Activated CD4-positive, alpha-beta memory T cell treated with anti-CD3 and anti-CD28 coated beads, Interleukin-2, amount 10 ng/mL, durations not matched to agents 7 days and 5 days (primary cell): ENCODE measurements around the gene SFTA2. TPM values are rescaled to one million over a fixed set of nuclear protein-coding genes. Genes with fewer than 3 reads are reported as not detected.
"Not testable (repeated sequence)": the region's sequence is repeated elsewhere in the genome, so short reads cannot be mapped to it uniquely, and the experiment has no call there.

Experiments
- CTCF ChIA-PET: fragments of 350-600 bp; sonication (Branson Sonifier 250); formaldehyde crosslinking; loops from one replicate; lab custom pipeline; 2021; ENCODE audit warnings: antibody characterized with exemption, inconsistent platforms; lab: Charles Lee
- POLR2A ChIA-PET: fragments of 350-600 bp; sonication (Branson Sonifier 250); formaldehyde crosslinking; loops from one replicate; lab custom pipeline; 2021; ENCODE audit warnings: antibody characterized with exemption; lab: Charles Lee
- DNase-seq: peaks from one replicate; pipeline ENCODE4 v3.0.0-alpha.2; 2020
- H3K27ac Mint-ChIP-seq: one replicate; pipeline ENCODE4 v1.8.0; 2021; ENCODE audit warnings: mild to moderate bottlenecking, mixed read lengths
- H3K27me3 Mint-ChIP-seq: one replicate; pipeline ENCODE4 v1.8.0; 2021; ENCODE audit warnings: mixed read lengths
- H3K36me3 Mint-ChIP-seq: one replicate; pipeline ENCODE4 v1.8.0; 2021; ENCODE audit warnings: low read depth, mixed read lengths
- H3K4me1 Mint-ChIP-seq: one replicate; pipeline ENCODE4 v1.8.0; 2021; ENCODE audit warnings: mixed read lengths
- H3K4me3 Mint-ChIP-seq: one replicate; pipeline ENCODE4 v1.8.0; 2021; ENCODE audit warnings: mild to moderate bottlenecking, mixed read lengths
- H3K9me3 Mint-ChIP-seq: one replicate; pipeline ENCODE4 v1.8.0; 2021; ENCODE audit warnings: mixed read lengths
- total RNA-seq, 2 experiments: library from RNA; stranded (reverse); gene quantifications; one replicate each; pipeline ENCODE4 v1.2.3, GENCODE V29; 2021

The SFTA2 gene
- not detected for total RNA-seq

DNA sequence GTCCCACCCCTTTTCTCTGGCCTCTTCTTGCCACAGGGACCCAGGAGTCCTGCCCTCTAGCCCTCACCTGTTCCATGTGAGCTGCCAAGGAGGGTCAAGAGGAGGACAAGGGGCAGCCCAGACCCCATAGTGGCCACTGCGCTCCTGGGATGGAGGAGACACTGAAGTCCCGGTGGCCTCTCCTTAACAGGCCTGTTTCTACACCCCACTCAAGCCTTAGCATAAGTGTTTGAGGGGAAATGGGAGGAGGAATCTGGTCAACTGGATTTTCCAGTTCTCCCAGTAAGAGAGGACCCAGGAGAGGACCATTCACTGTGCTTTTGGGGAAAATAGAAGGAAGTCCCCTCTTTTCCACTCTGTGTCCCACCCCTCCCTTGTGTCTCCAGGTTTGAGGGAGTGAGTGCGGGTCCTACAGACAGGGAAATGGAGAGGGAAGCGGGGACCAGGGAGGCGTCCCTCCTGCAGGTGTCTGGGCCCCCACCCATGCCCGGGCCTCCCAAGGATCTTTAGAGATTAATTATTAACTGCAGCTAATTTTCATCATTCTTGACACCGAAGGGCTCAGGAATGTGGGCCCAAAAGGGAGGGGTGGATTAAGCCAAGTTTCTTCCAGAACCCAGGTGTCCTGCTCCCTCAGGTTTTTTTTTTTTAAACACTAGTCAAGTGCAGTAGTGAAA, at the start of gene SFTA2:
Gene SFTA2, minus strand, starts transcription at position 202 of the 677 bp plus-strand sequence. Its CDS starts 74 bp downstream, at position 128.
- POLR2A ChIA-PET: no interaction called here
- CTCF ChIA-PET: no interaction called here
- H3K4me1 Mint-ChIP-seq: no peaks in the 10 kb centered on the region

DNA sequence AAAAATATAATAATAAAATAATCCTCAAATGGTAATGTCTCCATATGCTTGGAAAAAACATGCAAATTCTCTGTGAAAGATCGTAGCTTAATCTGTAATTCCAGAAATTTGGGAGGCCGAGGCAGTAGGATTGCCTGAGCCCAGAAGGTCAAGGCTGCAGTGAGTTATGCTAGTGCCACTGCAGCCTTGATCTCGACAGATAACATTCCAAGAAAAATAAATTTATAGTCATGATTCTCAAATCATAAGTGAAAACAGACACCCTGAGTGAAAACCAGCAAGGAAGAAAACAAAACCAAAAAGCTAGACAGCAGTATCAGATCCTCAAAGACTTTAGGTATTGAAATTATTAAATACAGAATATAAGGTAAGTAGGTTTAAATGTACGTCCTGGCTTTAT, 47.7 kb upstream of the SFTA2 start:
- ChIA-PET POLR2A (no interaction called here), CTCF (no interaction called here)
- no peak overlapping the region for H3K27ac Mint-ChIP-seq
- H3K4me3 Mint-ChIP-seq: no peak overlapping the region
- H3K27me3 Mint-ChIP-seq: peaks cover 43% of the 10 kb centered on the region
- no peak for DNase-seq
- no peaks in the 10 kb centered on the region for H3K36me3 Mint-ChIP-seq
- H3K9me3 Mint-ChIP-seq: no peaks in the 10 kb centered on the region
- no peaks in the 10 kb centered on the region for H3K4me1 Mint-ChIP-seq

More for the DNA sequence above, at the start of gene SFTA2:
- DNase-seq: no peak
- Mint-ChIP-seq H3K4me3 (no peak within 1 kb of the TSS), H3K9me3 (peaks cover 3% of the 10 kb centered on the region), H3K36me3 (peaks cover 16% of the 10 kb centered on the region), H3K27ac (no peak within 1 kb of the TSS), H3K27me3 (peaks cover 6% of the 10 kb centered on the region)

DNA sequence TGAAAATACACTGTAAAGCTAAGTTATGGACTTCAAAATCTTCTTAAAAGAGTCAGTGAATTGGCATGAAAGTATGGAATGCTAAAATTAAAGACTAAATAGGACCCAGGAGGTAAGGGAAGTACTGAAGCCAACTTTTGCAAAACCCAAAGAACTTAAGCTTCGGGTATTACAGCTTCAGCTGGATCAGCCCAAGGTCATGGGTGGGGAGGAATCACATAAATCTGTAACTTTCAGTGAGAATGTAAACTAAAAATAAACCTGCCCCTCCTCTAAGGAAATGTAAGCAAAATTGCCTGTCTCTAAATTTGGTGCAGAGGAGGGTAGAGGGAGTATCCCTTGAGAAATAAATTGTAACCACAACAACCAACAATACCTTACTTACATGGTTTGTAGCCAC, 47.2 kb upstream of the SFTA2 start:
- CTCF ChIA-PET: no interaction called here
- H3K9me3 Mint-ChIP-seq: no peaks in the 10 kb centered on the region
- H3K27ac Mint-ChIP-seq: no peak overlapping the region
- no peak overlapping the region for H3K4me3 Mint-ChIP-seq
- DNase-seq: no peak
- no peaks in the 10 kb centered on the region for H3K4me1 Mint-ChIP-seq
- no peaks in the 10 kb centered on the region for H3K36me3 Mint-ChIP-seq
- POLR2A ChIA-PET: no interaction called here
- H3K27me3 Mint-ChIP-seq: peaks cover 45% of the 10 kb centered on the region

DNA sequence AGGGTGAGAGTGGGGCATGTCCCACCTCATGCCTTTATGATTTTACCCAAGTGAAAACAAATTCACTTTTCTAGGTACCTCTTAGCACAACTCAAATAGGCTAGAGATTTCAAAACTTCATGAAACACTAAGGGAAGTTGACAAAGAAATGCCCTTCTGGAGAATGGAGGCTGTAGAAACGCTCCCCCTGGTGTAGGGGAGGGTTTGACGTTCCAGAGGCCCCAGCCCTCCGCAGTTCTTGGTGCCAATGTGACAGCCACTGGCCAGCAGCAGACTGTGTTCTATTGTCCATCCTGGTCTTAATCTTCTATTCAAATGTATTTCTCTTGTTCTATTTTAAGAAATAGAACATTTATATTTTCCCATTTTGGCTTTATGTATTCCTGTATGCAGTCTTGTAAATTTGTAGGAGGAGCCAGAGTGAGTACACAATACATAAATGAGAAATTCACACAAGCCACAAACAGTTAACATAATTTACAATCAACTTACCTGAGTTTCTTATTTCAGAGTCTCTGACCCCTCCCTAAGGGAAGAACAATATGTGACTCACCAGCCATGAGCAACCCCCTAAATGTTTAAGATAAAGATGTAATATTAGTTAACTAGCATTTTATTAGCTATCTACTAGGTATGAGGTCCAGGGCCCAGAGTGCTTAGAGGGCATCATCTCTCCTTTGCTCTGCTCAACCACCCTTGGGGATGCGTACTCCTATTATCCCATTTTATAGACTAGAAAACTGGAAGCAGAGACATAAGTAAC, 42.7 kb upstream of the SFTA2 start:
- CTCF ChIA-PET: no interaction called here
- H3K4me1 Mint-ChIP-seq: no peaks in the 10 kb centered on the region
- H3K4me3 Mint-ChIP-seq: no peak overlapping the region
- peaks cover 39% of the 10 kb centered on the region for H3K27me3 Mint-ChIP-seq
- no peaks in the 10 kb centered on the region for H3K9me3 Mint-ChIP-seq
- no peak overlapping the region for H3K27ac Mint-ChIP-seq
- no peaks in the 10 kb centered on the region for H3K36me3 Mint-ChIP-seq
- DNase-seq: no peak
- POLR2A ChIA-PET: no interaction called here

DNA sequence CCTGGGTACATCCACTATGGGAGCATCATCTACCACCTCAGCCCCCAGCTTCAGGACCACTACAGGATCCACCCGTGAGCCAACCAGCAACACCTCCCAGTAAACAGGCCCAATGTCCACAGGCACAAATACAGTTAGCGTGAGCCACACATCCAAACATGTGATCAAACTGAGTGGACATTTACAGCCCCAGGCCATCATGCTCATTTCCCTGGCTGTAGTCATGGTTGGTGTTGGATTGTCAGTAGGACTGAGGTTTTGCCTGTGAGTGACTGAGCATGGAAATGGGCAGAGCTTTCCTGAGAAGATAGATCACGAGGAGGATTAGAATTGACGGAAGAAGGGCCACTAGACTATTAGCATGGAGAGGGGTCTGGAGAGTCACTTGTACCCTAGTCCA, 40.8 kb upstream of the SFTA2 start:
- Mint-ChIP-seq H3K4me1 (no peaks in the 10 kb centered on the region), H3K9me3 (no peaks in the 10 kb centered on the region), H3K4me3 (no peak overlapping the region), H3K27me3 (peaks cover 31% of the 10 kb centered on the region), H3K27ac (no peak overlapping the region), H3K36me3 (no peaks in the 10 kb centered on the region)
- ChIA-PET CTCF (no interaction called here), POLR2A (no interaction called here)
- DNase-seq: no peak

DNA sequence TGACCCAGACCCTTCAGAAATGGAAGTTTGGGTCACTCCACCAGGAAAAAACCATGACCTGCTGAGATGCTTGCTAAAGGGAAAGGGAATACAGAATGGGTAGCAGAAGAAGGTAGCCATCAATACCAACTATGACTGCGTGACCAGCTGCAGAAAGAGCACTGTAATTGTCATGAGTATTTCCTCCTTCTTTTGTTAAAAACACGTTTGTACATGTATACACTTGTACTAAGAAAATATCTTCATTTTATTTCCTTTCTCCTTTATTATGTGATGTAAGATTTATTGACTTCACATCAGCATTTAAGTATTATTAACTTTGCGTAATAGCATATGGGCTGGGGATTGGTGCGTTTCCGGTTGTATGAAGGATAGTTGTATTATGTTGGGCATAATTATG, 39.0 kb upstream of the SFTA2 start:
- Mint-ChIP-seq H3K27ac (no peak overlapping the region), H3K9me3 (no peaks in the 10 kb centered on the region), H3K4me1 (peaks cover 2% of the 10 kb centered on the region), H3K4me3 (no peak overlapping the region), H3K36me3 (no peaks in the 10 kb centered on the region), H3K27me3 (peaks cover 35% of the 10 kb centered on the region)
- ChIA-PET POLR2A (no interaction called here), CTCF (no interaction called here)
- no peak for DNase-seq

DNA sequence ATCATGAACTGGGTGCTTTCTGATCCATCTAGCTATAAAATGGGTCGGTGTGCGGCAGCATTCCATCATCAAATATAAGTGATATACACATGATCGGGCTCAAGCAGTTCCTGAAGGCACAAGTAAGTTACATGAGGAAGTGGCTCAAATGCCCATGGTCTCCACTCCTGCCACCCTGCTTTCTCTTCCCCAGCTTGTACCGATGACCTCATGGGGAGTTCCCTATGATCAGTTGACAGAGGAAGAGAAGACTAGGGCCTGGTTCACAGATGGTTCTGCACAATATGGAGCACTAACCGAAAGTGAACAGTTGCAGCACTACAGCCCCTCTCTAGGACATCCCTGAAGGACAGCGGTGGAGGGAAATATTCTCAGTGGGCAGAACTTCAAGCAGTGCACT, 37.2 kb upstream of the SFTA2 start:
- H3K9me3 Mint-ChIP-seq, DNase-seq, H3K4me3 Mint-ChIP-seq, H3K36me3 Mint-ChIP-seq, H3K27ac Mint-ChIP-seq, POLR2A ChIA-PET: not testable (repeated sequence)
- H3K4me1 Mint-ChIP-seq: peaks cover 16% of the 10 kb centered on the region
- peaks cover 39% of the 10 kb centered on the region for H3K27me3 Mint-ChIP-seq
- CTCF ChIA-PET: interaction anchor here (0.6 kb wide), 2 partner anchors 111 to 224 kb away, joined by 3 read pairs; no protein-coding TSS in a partner anchor

DNA sequence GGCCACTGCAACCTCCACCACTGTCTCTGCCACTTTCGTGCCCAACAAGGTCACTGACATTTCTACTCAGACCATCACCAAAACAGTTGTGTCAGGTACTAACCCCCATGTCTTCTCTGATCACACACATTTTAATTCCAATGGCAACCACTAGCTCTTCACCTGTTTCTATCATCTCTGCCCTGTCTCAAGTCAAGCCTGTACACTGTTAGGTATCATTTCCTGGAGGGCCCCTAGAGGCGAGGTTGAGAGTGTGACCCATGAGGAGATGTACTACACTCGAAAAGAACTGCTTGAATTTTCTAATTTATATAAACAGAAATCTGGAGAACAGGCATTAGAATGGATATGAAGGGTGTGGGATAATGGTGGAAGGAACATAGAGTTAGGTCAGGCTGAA, 34.2 kb upstream of the SFTA2 start:
- no peak overlapping the region for H3K27ac Mint-ChIP-seq
- H3K36me3 Mint-ChIP-seq: no peaks in the 10 kb centered on the region
- peaks cover 27% of the 10 kb centered on the region for H3K4me1 Mint-ChIP-seq
- no peaks in the 10 kb centered on the region for H3K9me3 Mint-ChIP-seq
- DNase-seq: no peak
- POLR2A ChIA-PET: no interaction called here
- peaks cover 32% of the 10 kb centered on the region for H3K27me3 Mint-ChIP-seq
- H3K4me3 Mint-ChIP-seq: no peak overlapping the region
- CTCF ChIA-PET: no interaction called here

DNA sequence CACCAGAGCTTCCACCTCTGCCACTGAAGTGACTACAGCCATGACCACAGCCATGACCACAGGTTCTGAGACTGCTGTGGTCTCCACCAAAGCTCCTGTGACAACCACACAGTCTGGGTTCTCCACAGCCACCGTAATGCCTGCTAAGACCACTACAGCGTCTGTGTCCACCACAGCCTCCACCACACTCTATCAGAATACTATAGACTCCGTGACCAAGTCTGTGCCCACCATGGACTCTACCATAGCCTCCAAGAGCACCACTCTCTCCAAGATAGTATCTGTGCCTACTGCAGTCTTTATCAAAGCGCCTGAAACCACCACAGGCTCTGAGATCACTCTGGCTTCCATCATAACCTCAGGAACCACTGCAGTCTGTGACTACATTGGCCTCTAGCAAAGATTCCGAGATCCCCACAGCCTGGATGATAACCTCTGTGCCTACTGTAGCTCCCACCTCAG, 33.2 kb upstream of the SFTA2 start:
- peaks cover 27% of the 10 kb centered on the region for H3K4me1 Mint-ChIP-seq
- ChIA-PET POLR2A (no interaction called here), CTCF (no interaction called here)
- H3K27ac Mint-ChIP-seq: no peak overlapping the region
- peaks cover 34% of the 10 kb centered on the region for H3K27me3 Mint-ChIP-seq
- DNase-seq: no peak
- H3K36me3 Mint-ChIP-seq: no peaks in the 10 kb centered on the region
- no peak overlapping the region for H3K4me3 Mint-ChIP-seq
- H3K9me3 Mint-ChIP-seq: no peaks in the 10 kb centered on the region

DNA sequence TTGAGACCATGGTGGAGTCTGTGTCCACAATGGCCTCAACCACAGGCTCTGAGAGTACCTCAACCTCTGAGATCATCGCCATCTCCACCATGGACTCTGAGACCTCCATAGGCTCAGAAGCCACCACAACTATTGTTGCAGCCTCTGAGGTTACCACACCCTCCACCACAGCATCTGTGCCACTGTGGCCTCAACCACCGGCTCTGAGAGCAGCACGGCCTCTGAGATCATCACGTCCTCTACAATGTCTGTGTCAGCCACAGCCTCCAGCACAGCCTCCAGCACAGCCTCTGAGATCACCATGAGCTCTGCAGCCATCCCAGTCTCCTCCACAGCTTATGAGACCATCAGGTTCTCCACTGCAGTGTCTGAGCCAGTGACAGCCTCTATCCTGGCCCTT, 32.1 kb upstream of the SFTA2 start:
- DNase-seq: peak; percentile 63
- H3K4me3 Mint-ChIP-seq: no peak overlapping the region
- no peaks in the 10 kb centered on the region for H3K9me3 Mint-ChIP-seq
- H3K36me3 Mint-ChIP-seq: no peaks in the 10 kb centered on the region
- peaks cover 27% of the 10 kb centered on the region for H3K4me1 Mint-ChIP-seq
- peaks cover 38% of the 10 kb centered on the region for H3K27me3 Mint-ChIP-seq
- CTCF ChIA-PET: interaction anchor here (1.0 kb wide), 1 partner anchor 123 kb away, joined by 3 read pairs; no protein-coding TSS in a partner anchor
- POLR2A ChIA-PET: no interaction called here
- H3K27ac Mint-ChIP-seq: peak overlapping the region; percentile 55

DNA sequence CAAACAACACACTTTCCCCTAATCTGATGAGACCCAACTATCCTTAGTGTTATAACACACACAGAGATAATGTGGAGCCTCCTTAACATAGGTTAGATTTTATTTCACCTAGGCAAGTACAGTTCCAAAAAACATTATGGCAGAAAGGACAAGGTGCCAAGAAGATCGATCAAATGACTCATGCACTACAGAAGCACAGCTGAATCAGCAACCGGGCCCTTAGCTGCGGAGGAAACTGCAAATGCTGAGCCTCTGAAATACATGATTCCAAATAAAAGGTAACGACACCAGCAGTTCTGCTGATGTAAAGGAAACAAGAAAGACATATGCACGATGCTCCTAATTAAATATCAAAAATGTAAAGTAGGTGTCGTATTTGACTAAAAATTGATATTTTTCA, 31.7 kb upstream of the SFTA2 start:
- CTCF ChIA-PET: interaction anchor here (1.0 kb wide), 1 partner anchor 124 kb away, joined by 3 read pairs; no protein-coding TSS in a partner anchor
- no peak for DNase-seq
- POLR2A ChIA-PET: no interaction called here
- Mint-ChIP-seq H3K27ac (peak overlapping the region; percentile 55), H3K27me3 (peaks cover 39% of the 10 kb centered on the region), H3K4me1 (peaks cover 27% of the 10 kb centered on the region), H3K4me3 (no peak overlapping the region), H3K9me3 (no peaks in the 10 kb centered on the region), H3K36me3 (no peaks in the 10 kb centered on the region)

DNA sequence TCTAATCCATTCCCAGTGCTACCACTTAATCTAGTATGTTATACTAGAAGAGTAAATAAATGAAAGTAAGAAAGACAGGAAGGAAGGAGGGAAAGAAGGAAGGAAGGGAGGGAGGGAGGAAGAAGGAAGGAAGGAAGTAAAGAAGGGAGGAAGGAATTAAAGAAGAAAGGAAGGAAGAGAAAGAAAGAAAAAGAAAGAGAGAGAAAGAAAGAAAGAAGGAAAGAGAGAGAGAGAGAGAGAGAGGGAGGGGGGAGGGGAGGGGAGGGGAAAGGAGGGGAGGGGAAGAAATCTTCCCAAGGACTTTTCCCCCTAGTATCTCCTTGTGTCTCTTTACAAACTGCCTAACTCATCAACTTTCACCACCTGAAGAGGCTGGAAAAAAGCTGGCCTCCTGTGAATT, 30.7 kb upstream of the SFTA2 start:
- Mint-ChIP-seq H3K27me3 (peaks cover 45% of the 10 kb centered on the region), H3K27ac (no peak overlapping the region), H3K9me3 (no peaks in the 10 kb centered on the region), H3K4me1 (peaks cover 27% of the 10 kb centered on the region), H3K36me3 (no peaks in the 10 kb centered on the region), H3K4me3 (no peak overlapping the region)
- DNase-seq: no peak
- ChIA-PET CTCF (no interaction called here), POLR2A (no interaction called here)

DNA sequence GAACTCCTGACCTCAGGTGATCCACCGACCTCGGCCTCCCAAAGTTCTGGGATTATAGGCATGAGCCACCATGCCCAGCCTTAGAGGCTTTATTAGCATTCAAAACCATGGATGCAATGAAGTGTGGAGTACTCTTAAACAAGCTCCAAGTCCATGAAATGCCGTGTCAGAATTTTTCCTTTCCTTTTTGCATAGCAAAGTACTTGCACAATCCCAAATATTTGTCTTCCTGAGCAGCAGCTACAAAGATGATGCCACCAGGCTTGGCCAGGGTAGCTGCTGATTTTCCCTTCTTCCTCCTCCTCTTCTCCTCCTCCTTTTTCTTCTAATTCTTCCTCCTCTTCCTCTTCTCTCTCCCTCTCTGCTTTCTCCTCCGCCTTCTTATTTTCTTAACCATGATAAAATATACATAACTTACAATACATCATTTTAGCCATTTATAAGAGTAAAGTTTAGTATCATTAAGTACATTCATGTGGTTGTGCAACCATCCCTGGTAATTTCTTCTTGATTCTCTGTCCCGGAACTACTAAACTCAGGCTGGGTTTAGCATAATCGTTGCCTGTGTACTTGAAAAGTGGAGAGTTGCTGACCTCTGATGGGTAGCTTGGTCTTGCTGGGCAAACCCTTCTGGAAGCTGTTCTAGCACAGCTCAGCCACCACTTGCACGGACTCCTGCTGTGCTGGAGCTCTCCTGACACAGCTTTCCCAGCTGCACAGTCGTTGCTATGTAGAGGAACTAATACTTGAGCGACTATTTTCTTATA, 29.1 kb upstream of the SFTA2 start:
- H3K27me3 Mint-ChIP-seq: peaks cover 54% of the 10 kb centered on the region
- POLR2A ChIA-PET: no interaction called here

More for the DNA sequence above, 29.1 kb upstream of the SFTA2 start:
- Mint-ChIP-seq H3K9me3 (no peaks in the 10 kb centered on the region), H3K4me1 (peaks cover 26% of the 10 kb centered on the region), H3K27ac (no peak overlapping the region), H3K4me3 (no peak overlapping the region), H3K36me3 (no peaks in the 10 kb centered on the region)
- CTCF ChIA-PET: no interaction called here
- no peak for DNase-seq
